Activated CD8-positive, alpha-beta T cell treated with anti-CD3 and anti-CD28 coated beads for 36 hours (primary cell): Measurements from ENCODE around the gene DNPEP. TPM values are rescaled to one million over a fixed set of nuclear protein-coding genes. Genes with fewer than 3 reads are reported as not detected.

Experiments used
- ATAC-seq: fragments of 200-7000 bp; cut with Tn5 transposase; one replicate; pipeline ENCODE4 v1.10.0; 2021; ENCODE audit warnings: mild to moderate bottlenecking, moderate library complexity
- CTCF ChIA-PET: fragments of 350-600 bp; sonication (Branson Sonifier 250); formaldehyde crosslinking; loops from one replicate; lab custom pipeline; 2021; ENCODE audit warnings: antibody characterized with exemption; lab: Charles Lee
- POLR2A ChIA-PET: fragments of 350-600 bp; sonication (Branson Sonifier 250); formaldehyde crosslinking; loops from one replicate; lab custom pipeline; 2021; ENCODE audit warnings: antibody characterized with exemption; lab: Charles Lee
- DNase-seq: peaks from one replicate; pipeline ENCODE4 v3.0.0-alpha.2; 2020
- H3K27ac Mint-ChIP-seq: one replicate; pipeline ENCODE4 v1.8.0; 2021; ENCODE audit warnings: mild to moderate bottlenecking, mixed read lengths
- H3K27me3 Mint-ChIP-seq: one replicate; pipeline ENCODE4 v1.8.0; 2021; ENCODE audit warnings: mixed read lengths
- H3K36me3 Mint-ChIP-seq: one replicate; pipeline ENCODE4 v1.8.0; 2021; ENCODE audit warnings: low read depth, mixed read lengths
- H3K4me1 Mint-ChIP-seq: one replicate; pipeline ENCODE4 v1.8.0; 2021; ENCODE audit warnings: low read depth, mixed read lengths
- H3K4me3 Mint-ChIP-seq: one replicate; pipeline ENCODE4 v1.8.0; 2021; ENCODE audit warnings: mild to moderate bottlenecking, moderate library complexity, mixed read lengths
- H3K9me3 Mint-ChIP-seq: one replicate; pipeline ENCODE4 v1.8.0; 2021; ENCODE audit warnings: mixed read lengths
- intact Hi-C: fragments of 100-400 bp; cut with micrococcal nuclease; formaldehyde crosslinking; loops from one replicate; pipeline ENCODE4 v1.10.0; 2022
- total RNA-seq, 2 experiments: library from RNA; stranded (reverse); gene quantifications; one replicate each; pipeline ENCODE4 v1.2.3, GENCODE V29; 2021
- TF ChIP-seq, protein P1 (sequence below): fragments of 200-600 bp; IDR thresholded peaks from one replicate; pipeline ENCODE4 v1.8.0; 2022; ENCODE audit warnings: antibody characterized with exemption, mild to moderate bottlenecking

Gene DNPEP
- total RNA-seq, 2 experiments from 2014 or later: 112 to 113 TPM

DNA sequence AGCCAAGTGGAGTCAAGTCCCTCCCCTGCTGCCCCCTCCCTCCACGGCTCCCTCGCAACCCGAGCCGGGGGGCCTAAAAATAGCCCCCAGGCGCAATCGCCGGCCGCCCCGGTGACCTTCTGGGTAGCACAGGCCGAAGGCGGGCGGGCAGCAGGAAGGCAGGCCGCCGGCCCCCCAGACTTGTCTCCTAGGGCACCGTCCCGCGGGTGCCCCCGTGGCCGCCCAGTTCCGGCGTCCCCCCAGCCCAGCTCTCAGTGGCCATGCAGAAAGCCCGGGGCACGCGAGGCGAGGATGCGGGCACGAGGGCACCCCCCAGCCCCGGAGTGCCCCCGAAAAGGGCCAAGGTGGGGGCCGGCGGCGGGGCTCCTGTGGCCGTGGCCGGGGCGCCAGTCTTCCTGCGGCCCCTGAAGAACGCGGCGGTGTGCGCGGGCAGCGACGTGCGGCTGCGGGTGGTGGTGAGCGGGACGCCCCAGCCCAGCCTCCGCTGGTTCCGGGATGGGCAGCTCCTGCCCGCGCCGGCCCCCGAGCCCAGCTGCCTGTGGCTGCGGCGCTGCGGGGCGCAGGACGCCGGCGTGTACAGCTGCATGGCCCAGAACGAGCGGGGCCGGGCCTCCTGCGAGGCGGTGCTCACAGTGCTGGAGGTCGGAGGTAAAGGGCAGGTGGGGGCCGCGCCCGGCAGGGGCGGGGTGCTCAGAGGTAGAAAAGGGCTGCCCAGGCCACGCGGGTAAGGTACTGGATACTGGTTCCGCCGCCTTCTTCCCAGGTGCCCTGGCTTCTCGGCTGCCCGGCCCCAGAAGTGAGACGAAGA lies 47.2 kb upstream of the DNPEP start, which contains the start of gene SPEG:
Gene SPEG (plus strand): TSS at position 126 of the 808 bp plus-strand sequence. CDS start 135 bp downstream, at position 261.
- no peak for DNase-seq
- Mint-ChIP-seq H3K27me3 (peaks cover 19% of the 10 kb centered on the region), H3K36me3 (no peaks in the 10 kb centered on the region), H3K27ac (no peak within 1 kb of the TSS), H3K9me3 (no peaks in the 10 kb centered on the region), H3K4me3 (no peak within 1 kb of the TSS), H3K4me1 (no peaks in the 10 kb centered on the region)
- TF ChIP-seq, protein P1, sequence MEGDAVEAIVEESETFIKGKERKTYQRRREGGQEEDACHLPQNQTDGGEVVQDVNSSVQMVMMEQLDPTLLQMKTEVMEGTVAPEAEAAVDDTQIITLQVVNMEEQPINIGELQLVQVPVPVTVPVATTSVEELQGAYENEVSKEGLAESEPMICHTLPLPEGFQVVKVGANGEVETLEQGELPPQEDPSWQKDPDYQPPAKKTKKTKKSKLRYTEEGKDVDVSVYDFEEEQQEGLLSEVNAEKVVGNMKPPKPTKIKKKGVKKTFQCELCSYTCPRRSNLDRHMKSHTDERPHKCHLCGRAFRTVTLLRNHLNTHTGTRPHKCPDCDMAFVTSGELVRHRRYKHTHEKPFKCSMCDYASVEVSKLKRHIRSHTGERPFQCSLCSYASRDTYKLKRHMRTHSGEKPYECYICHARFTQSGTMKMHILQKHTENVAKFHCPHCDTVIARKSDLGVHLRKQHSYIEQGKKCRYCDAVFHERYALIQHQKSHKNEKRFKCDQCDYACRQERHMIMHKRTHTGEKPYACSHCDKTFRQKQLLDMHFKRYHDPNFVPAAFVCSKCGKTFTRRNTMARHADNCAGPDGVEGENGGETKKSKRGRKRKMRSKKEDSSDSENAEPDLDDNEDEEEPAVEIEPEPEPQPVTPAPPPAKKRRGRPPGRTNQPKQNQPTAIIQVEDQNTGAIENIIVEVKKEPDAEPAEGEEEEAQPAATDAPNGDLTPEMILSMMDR: no peak
- ATAC-seq: peak; percentile 26
- intact Hi-C loops: no loop called here
- ChIA-PET POLR2A (interaction anchor here (1.2 kb wide), 1 partner anchor 7 kb away, joined by 3 read pairs; no protein-coding TSS in a partner anchor), CTCF (interaction anchor here (1.1 to 4.3 kb wide), 5 partner anchors 22 to 95 kb away, joined by 3 to 35 read pairs (median 5); no protein-coding TSS in a partner anchor)

DNA sequence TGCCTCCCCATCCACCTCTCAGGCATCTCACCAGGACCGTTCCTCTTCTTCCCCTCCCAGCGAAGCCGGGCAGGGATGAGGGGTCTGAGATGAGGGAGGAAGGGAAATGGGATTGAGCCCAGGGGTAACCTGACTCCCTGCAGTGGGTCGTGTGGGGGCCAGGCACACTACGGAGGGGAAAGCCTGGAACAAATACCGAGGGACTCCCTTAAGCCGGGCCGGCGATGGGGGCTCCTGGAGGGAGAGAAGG lies 46.7 kb upstream of the DNPEP start:
- H3K4me3 Mint-ChIP-seq: no peak overlapping the region
- intact Hi-C loops: no loop called here
- peaks cover 19% of the 10 kb centered on the region for H3K27me3 Mint-ChIP-seq

DNA sequence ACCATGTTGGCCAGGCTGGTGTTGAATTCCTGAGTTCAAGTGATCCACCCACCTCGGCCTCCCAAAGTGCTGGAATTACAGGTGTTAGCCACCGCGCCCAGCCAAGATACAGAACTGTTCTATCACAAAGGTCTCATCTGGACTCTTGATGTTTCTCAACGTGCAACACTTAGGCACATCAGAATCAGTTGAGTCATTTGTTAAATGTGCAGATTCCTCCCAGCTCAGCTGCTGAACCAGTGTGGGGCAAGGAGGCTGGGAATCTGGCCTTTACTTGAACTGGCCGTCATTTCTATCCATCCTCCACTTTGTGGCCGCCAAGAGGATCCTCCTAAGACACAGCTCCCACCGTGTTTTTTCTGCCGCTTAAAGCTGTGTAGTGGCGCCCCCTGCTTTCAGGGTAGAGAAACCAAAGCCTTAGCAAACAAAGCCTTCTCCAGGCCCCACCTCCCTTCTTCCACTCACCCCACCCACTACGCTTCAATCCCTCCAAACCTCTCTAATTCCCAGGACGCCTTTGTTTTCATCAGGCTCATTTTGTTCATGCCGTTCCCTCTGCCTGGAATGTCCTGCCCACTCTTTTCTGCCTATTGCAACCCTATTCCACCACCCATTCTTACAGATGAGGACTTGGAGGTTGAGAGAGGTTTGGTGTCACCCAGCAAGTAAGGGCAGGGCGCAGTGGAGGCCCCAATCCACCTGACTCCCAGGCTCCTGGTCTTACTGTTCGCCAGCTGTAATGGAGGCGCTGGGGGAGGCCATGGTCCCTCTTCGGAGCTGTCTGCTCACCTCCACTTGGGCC lies 46.2 kb upstream of the DNPEP start:
- POLR2A ChIA-PET: interaction anchor here (0.7 kb wide), 1 partner anchor 23 kb away, joined by 3 read pairs; no protein-coding TSS in a partner anchor
- intact Hi-C loops: no loop called here
- Mint-ChIP-seq H3K4me3 (no peak overlapping the region), H3K9me3 (no peaks in the 10 kb centered on the region), H3K27ac (no peak overlapping the region), H3K36me3 (no peaks in the 10 kb centered on the region), H3K4me1 (no peaks in the 10 kb centered on the region), H3K27me3 (peaks cover 19% of the 10 kb centered on the region)
- peak; percentile 77 for ATAC-seq
- DNase-seq: peak; percentile 72
- CTCF ChIA-PET: interaction anchor here (0.7 to 4.3 kb wide), 11 partner anchors 10 to 107 kb away, joined by 3 to 35 read pairs (median 3); no protein-coding TSS in a partner anchor
- TF ChIP-seq, protein P1: peak; percentile 66

More for the DNA sequence above, 46.7 kb upstream of the DNPEP start:
- Mint-ChIP-seq H3K9me3 (no peaks in the 10 kb centered on the region), H3K4me1 (no peaks in the 10 kb centered on the region), H3K36me3 (no peaks in the 10 kb centered on the region), H3K27ac (no peak overlapping the region)
- ChIA-PET CTCF (interaction anchor here (1.0 to 4.3 kb wide), 7 partner anchors 23 to 95 kb away, joined by 3 to 35 read pairs (median 5); no protein-coding TSS in a partner anchor), POLR2A (interaction anchor here (0.7 kb wide), 1 partner anchor 22 kb away, joined by 3 read pairs; no protein-coding TSS in a partner anchor)
- TF ChIP-seq, protein P1: no peak
- DNase-seq (no peak), ATAC-seq (no peak)

DNA sequence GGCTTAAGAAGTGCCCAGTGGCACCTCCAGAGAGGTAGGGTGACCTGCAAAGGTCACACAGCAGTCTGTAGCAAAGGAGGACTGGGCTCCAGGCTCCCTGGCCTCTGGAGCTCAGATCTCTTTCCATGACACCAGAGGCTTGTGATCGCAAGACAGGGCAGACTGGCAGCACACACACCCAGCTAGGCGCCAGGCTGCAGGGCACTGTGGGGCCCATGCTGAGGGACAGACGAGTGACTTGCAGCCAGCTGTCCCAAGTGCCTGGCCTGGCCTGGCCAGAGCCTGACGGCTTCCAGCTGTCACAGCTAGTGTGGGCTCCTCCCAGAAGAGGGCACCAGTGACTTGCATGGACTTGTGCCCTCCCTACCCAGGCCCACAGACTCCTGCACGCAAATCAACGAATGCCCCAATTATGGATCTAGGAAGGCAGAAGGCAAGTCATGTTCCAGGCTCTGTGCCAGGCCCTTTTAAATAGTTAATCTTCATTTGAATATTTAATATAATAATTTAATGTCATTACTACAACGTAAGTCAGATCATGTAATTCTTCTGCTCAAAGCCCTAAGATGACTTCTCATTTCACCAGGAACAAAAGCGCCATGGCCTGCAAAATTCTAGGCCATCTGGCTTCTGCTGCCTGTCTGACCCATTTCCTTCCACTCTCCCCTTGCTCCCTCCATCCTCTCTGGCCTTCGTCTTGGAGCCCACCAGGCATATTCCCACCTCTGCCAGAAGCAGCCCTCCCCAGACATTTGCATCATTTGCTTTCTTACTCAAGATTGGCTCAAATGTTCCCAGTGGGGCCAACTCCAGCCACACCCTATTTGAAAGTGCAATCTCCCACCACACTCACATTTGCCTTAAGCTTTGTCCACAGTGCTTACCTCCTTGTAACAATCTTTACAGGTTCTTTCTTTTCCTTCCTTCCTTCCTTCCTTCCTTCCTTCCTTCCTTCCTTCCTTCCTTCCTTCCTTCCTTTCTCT lies 43.2 kb upstream of the DNPEP start:
- POLR2A ChIA-PET: no interaction called here

More for the DNA sequence above, 43.2 kb upstream of the DNPEP start:
- H3K27ac Mint-ChIP-seq: no peak overlapping the region
- no peak overlapping the region for H3K4me3 Mint-ChIP-seq
- DNase-seq (no peak), ATAC-seq (peak; percentile 58)
- CTCF ChIA-PET: interaction anchor here (0.8 to 4.6 kb wide), 5 partner anchors 28 to 99 kb away, joined by 3 to 25 read pairs (median 4); no protein-coding TSS in a partner anchor
- intact Hi-C loops: no loop called here
- TF ChIP-seq, protein P1: no peak
- peaks cover 16% of the 10 kb centered on the region for H3K27me3 Mint-ChIP-seq
- H3K9me3 Mint-ChIP-seq: no peaks in the 10 kb centered on the region
- H3K36me3 Mint-ChIP-seq: no peaks in the 10 kb centered on the region
- no peaks in the 10 kb centered on the region for H3K4me1 Mint-ChIP-seq
